ENCODE data around the gene MANSC1.

GRCh38 chr12:12399161-12399560 lies 49.1 kb upstream of the MANSC1 start:
- TF ChIP-seq CTCF (IDR thresholded peaks at IDR 0.05; ENCODE audit: poor library complexity, severe bottlenecking) (no peak), EP300 (conservative IDR thresholded peaks at IDR 0.05; ENCODE audit: poor library complexity, severe bottlenecking) (no peak)
